Measurements from ENCODE around the gene NRARP. TPM values are rescaled to one million over a fixed set of nuclear protein-coding genes. Genes with fewer than 3 reads are reported as not detected.

NRARP gene
- total and polyA plus RNA-seq, 2 donors (not counting 1 experiment from before 2014, with no cell fraction given), result 5.7 to 11.5 TPM

DNA sequence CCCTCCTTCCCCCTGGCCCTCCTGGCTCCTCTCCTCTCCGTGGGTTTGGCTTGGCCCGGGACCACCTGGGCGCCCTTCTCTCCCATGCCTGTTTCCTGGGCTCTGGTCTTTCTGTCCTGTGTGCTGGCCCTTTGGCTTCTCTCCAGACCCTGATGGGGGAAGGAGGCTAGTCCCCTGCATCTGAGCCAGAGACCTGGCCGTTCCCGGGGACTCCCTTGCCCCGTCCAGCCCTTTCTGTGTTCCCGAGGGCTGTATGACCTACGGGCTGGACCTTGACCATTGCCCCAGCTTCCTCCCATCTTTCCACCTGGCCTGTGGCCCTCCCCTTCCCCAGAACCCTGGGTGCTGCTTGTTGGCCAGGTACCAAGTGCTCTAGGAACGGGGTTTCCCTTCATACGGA is 38.6 kb downstream of the NRARP start:
- intact Hi-C loops (cut with micrococcal nuclease), result no loop called here
- Histone ChIP-seq H3K4me1 (ENCODE audit: control insufficient read depth in 2 of 2, insufficient read depth in 2 of 2, low read length in 2 of 2) (peaks cover 5 to 20% of the 10 kb centered on the region in 2 donors), H3K36me3 (replicated peaks in 1 of 2; ENCODE audit: control extremely low read depth in 1 of 2, control insufficient read depth in 1 of 2, extremely low read depth in 1 of 2, insufficient read depth in 2 of 2, low read length in 1 of 2) (peaks cover 0 to 30% of the 10 kb centered on the region in 2 experiments), H3K9me3 (ENCODE audit: control extremely low read depth in 1 of 3, control insufficient read depth in 2 of 3, insufficient read depth in 1 of 3, low read length in 2 of 3) (no peaks in the 10 kb centered on the region), H3K9ac (ENCODE audit: low read length) (no peak overlapping the region), H3K27me3 (replicated peaks in 1 of 4; ENCODE audit: control extremely low read depth in 1 of 4, control insufficient read depth in 3 of 4, insufficient read depth in 4 of 4, low read length in 3 of 4) (no peaks in the 10 kb centered on the region), H2AFZ (ENCODE audit: insufficient read depth, low read depth, low read length, poor library complexity, severe bottlenecking) (no peak overlapping the region), H4K20me1 (ENCODE audit: control insufficient read depth, insufficient read depth, low read length, poor library complexity, severe bottlenecking) (peaks cover 29% of the 10 kb centered on the region), H3K79me2 (ENCODE audit: control insufficient read depth, insufficient read depth, low read length) (peaks cover 22% of the 10 kb centered on the region), H3K4me3 (ENCODE audit: control extremely low read depth in 1 of 5, extremely low read depth in 1 of 5, insufficient read depth in 1 of 5, low read depth in 2 of 5, low read length in 4 of 5) (no peak overlapping the region), H3K27ac (ENCODE audit: low read length in 2 of 2) (no peak overlapping the region), H3K4me2 (replicated peaks; ENCODE audit: low read depth, low read length, poor library complexity, severe bottlenecking) (no peak overlapping the region)
- ChIA-PET CTCF (interaction anchor here (1.4 to 2.1 kb wide), 2 partner anchors 23 to 234 kb away, joined by 3 to 4 read pairs; partner anchors contain the start of gene TUBB4B), POLR2A (interaction anchor here (0.6 kb wide), 1 partner anchor 53 kb away, joined by 3 read pairs; no protein-coding TSS in a partner anchor)
- Mint-ChIP-seq H3K27me3 (no peaks in the 10 kb centered on the region), H3K4me1 (peaks cover 10% of the 10 kb centered on the region), H3K9me3 (ENCODE audit: insufficient read depth) (no peaks in the 10 kb centered on the region), H3K27ac (no peak overlapping the region), H3K4me3 (no peak overlapping the region)
- DNase-seq, result no peak
- ATAC-seq (ENCODE audit: low read depth), result no peak
- 93% methylated on average over 8 of the region's 10 CpGs for WGBS (ENCODE audit: insufficient coverage)
- TF ChIP-seq EZH2 (IDR thresholded peaks at IDR 0.05; ENCODE audit: borderline replicate concordance, insufficient read depth, low read depth, low read length, poor library complexity, severe bottlenecking), result no peak
- TF ChIP-seq, protein P1, sequence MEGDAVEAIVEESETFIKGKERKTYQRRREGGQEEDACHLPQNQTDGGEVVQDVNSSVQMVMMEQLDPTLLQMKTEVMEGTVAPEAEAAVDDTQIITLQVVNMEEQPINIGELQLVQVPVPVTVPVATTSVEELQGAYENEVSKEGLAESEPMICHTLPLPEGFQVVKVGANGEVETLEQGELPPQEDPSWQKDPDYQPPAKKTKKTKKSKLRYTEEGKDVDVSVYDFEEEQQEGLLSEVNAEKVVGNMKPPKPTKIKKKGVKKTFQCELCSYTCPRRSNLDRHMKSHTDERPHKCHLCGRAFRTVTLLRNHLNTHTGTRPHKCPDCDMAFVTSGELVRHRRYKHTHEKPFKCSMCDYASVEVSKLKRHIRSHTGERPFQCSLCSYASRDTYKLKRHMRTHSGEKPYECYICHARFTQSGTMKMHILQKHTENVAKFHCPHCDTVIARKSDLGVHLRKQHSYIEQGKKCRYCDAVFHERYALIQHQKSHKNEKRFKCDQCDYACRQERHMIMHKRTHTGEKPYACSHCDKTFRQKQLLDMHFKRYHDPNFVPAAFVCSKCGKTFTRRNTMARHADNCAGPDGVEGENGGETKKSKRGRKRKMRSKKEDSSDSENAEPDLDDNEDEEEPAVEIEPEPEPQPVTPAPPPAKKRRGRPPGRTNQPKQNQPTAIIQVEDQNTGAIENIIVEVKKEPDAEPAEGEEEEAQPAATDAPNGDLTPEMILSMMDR (IDR thresholded peaks at IDR 0.05), result no peak

GRCh38 chr9:137262909-137263285 is 39.2 kb downstream of the NRARP start:
- WGBS (ENCODE audit: insufficient coverage), result 90% methylated on average over 19 of the region's 24 CpGs
- Mint-ChIP-seq H3K9me3 (ENCODE audit: insufficient read depth) (no peaks in the 10 kb centered on the region), H3K27me3 (no peaks in the 10 kb centered on the region), H3K27ac (no peak overlapping the region), H3K4me1 (peaks cover 4% of the 10 kb centered on the region), H3K4me3 (no peak overlapping the region)
- Histone ChIP-seq H3K4me2 (replicated peaks; ENCODE audit: low read depth, low read length, poor library complexity, severe bottlenecking) (no peak overlapping the region), H3K9me3 (ENCODE audit: control extremely low read depth in 1 of 3, control insufficient read depth in 2 of 3, insufficient read depth in 1 of 3, low read length in 2 of 3) (no peaks in the 10 kb centered on the region), H3K79me2 (ENCODE audit: control insufficient read depth, insufficient read depth, low read length) (peaks cover 28% of the 10 kb centered on the region), H3K4me3 (ENCODE audit: control extremely low read depth in 1 of 5, extremely low read depth in 1 of 5, insufficient read depth in 1 of 5, low read depth in 2 of 5, low read length in 4 of 5) (no peak overlapping the region), H3K4me1 (ENCODE audit: control insufficient read depth in 2 of 2, insufficient read depth in 2 of 2, low read length in 2 of 2) (peaks cover 3 to 14% of the 10 kb centered on the region in 2 donors), H4K20me1 (ENCODE audit: control insufficient read depth, insufficient read depth, low read length, poor library complexity, severe bottlenecking) (peaks cover 24% of the 10 kb centered on the region), H2AFZ (ENCODE audit: insufficient read depth, low read depth, low read length, poor library complexity, severe bottlenecking) (no peak overlapping the region), H3K27me3 (replicated peaks in 1 of 4; ENCODE audit: control extremely low read depth in 1 of 4, control insufficient read depth in 3 of 4, insufficient read depth in 4 of 4, low read length in 3 of 4) (no peaks in the 10 kb centered on the region), H3K27ac (ENCODE audit: low read length in 2 of 2) (no peak overlapping the region), H3K36me3 (replicated peaks in 1 of 2; ENCODE audit: control extremely low read depth in 1 of 2, control insufficient read depth in 1 of 2, extremely low read depth in 1 of 2, insufficient read depth in 2 of 2, low read length in 1 of 2) (peaks cover 0 to 30% of the 10 kb centered on the region in 2 experiments), H3K9ac (ENCODE audit: low read length) (no peak overlapping the region)
- CTCF ChIA-PET, result interaction anchor here (2.1 to 3.2 kb wide), 2 partner anchors 26 to 234 kb away, joined by 4 to 13 read pairs; no protein-coding TSS in a partner anchor
- DNase-seq (no peak), ATAC-seq (ENCODE audit: low read depth) (no peak)
- POLR2A ChIA-PET, result no interaction called here
- TF ChIP-seq EZH2 (IDR thresholded peaks at IDR 0.05; ENCODE audit: borderline replicate concordance, insufficient read depth, low read depth, low read length, poor library complexity, severe bottlenecking), result no peak
- TF ChIP-seq, protein P1 (IDR thresholded peaks at IDR 0.05), result no peak
- intact Hi-C loops (cut with micrococcal nuclease), result no loop called here
